GM21447 (cell line): ENCODE data around the gene RPS6KA3.
"Not testable (repeated sequence)": the region's sequence is repeated elsewhere in the genome, so short reads cannot be mapped to it uniquely, and the experiment has no call there.

Experiments
- ATAC-seq: cut with Tn5 transposase; IDR thresholded peaks from one replicate; pipeline ENCODE4 v1.9.1; 2021; ENCODE audit not compliant: unreplicated experiment

RPS6KA3 gene

GRCh38 chrX:20265726-20266681 lies 705 bp downstream of the RPS6KA3 start:
- ATAC-seq, result peak; percentile 5

- ATAC-seq, result peak; percentile 36
These were observed 1.4 kb downstream of the RPS6KA3 start for GRCh38 chrX:20265221-20265725.

GRCh38 chrX:20263474-20263873 lies 3.2 kb downstream of the RPS6KA3 start:
- ATAC-seq, result no peak

GRCh38 chrX:20260885-20261284 lies 5.8 kb downstream of the RPS6KA3 start:
- no peak for ATAC-seq

GRCh38 chrX:20254712-20255299 lies 11.9 kb downstream of the RPS6KA3 start:
- no peak for ATAC-seq

- no peak for ATAC-seq
These were observed 13.5 kb downstream of the RPS6KA3 start for GRCh38 chrX:20253232-20253543.

- ATAC-seq, result peak; percentile 50
These were observed 14.1 kb downstream of the RPS6KA3 start for GRCh38 chrX:20252381-20253231.

GRCh38 chrX:20251691-20252090 lies 15.0 kb downstream of the RPS6KA3 start:
- no peak for ATAC-seq

GRCh38 chrX:20250146-20250545 lies 16.6 kb downstream of the RPS6KA3 start:
- ATAC-seq, result not testable (repeated sequence)

- ATAC-seq, result no peak
These were observed 18.0 kb downstream of the RPS6KA3 start for GRCh38 chrX:20248592-20249192.

- ATAC-seq, result no peak
These were observed 21.8 kb downstream of the RPS6KA3 start for GRCh38 chrX:20244931-20245330.

- no peak for ATAC-seq
These were observed 26.5 kb downstream of the RPS6KA3 start for GRCh38 chrX:20240201-20240600.

GRCh38 chrX:20237864-20238263 lies 28.8 kb downstream of the RPS6KA3 start:
- ATAC-seq, result no peak

GRCh38 chrX:20235755-20236154 lies 31.0 kb downstream of the RPS6KA3 start:
- ATAC-seq, result no peak

- ATAC-seq, result no peak
These were observed 33.4 kb downstream of the RPS6KA3 start for GRCh38 chrX:20233336-20233735.

GRCh38 chrX:20231598-20231997 lies 35.1 kb downstream of the RPS6KA3 start:
- no peak for ATAC-seq

- ATAC-seq, result no peak
These were observed 36.3 kb downstream of the RPS6KA3 start for GRCh38 chrX:20230406-20230805.

GRCh38 chrX:20229155-20229554 lies 37.6 kb downstream of the RPS6KA3 start:
- no peak for ATAC-seq

- ATAC-seq, result no peak
These were observed 38.5 kb downstream of the RPS6KA3 start for GRCh38 chrX:20228245-20228644.

- no peak for ATAC-seq
These were observed 39.6 kb downstream of the RPS6KA3 start for GRCh38 chrX:20227116-20227515.

GRCh38 chrX:20225488-20225833 lies 41.2 kb downstream of the RPS6KA3 start:
- ATAC-seq, result no peak
